HG02938 (cell line): ENCODE results near the gene SLC43A1.
"Not testable (repeated sequence)": the region's sequence is repeated elsewhere in the genome, so short reads cannot be mapped to it uniquely, and the experiment has no call there.

ENCODE experiments used
- ATAC-seq: cut with Tn5 transposase; IDR thresholded peaks from one replicate; pipeline ENCODE4 v1.9.1; 2021; ENCODE audit warnings: mild to moderate bottlenecking, moderate library complexity; ENCODE audit not compliant: unreplicated experiment

Gene SLC43A1

GRCh38 chr11:57462597-57462996 lies 52.9 kb downstream of the SLC43A1 start:
- ATAC-seq = no peak

GRCh38 chr11:57461841-57462489 lies 53.5 kb downstream of the SLC43A1 start:
- ATAC-seq = no peak

- ATAC-seq = no peak
Observed at GRCh38 chr11:57460758-57461749, 54.4 kb downstream of the SLC43A1 start.

GRCh38 chr11:57460022-57460757 lies 55.3 kb downstream of the SLC43A1 start, which contains the start of gene RTN4RL2:
Gene RTN4RL2, plus strand, starts transcription at chr11:57460528. Its CDS starts 338 bp downstream, at chr11:57460866.
- no peak for ATAC-seq

- no peak for ATAC-seq
Observed at GRCh38 chr11:57459164-57460021, 56.1 kb downstream of the SLC43A1 start.

GRCh38 chr11:57458410-57459163 lies 56.9 kb downstream of the SLC43A1 start:
- no peak for ATAC-seq

- ATAC-seq = no peak
Observed at GRCh38 chr11:57458060-57458409, 57.5 kb downstream of the SLC43A1 start.

- peak; percentile 23 for ATAC-seq
Observed at GRCh38 chr11:57457643-57458023, 57.9 kb downstream of the SLC43A1 start.

- ATAC-seq = peak; percentile 62
Observed at GRCh38 chr11:57456960-57457642, 58.4 kb downstream of the SLC43A1 start.

- no peak for ATAC-seq
Observed at GRCh38 chr11:57453543-57454177, 61.8 kb downstream of the SLC43A1 start.

GRCh38 chr11:57446055-57446454 lies 69.4 kb downstream of the SLC43A1 start:
- ATAC-seq = no peak

- not testable (repeated sequence) for ATAC-seq
Observed at GRCh38 chr11:57445122-57445394, 70.4 kb downstream of the SLC43A1 start.

- no peak for ATAC-seq
Observed at GRCh38 chr11:57444362-57445121, 71.0 kb downstream of the SLC43A1 start.

- ATAC-seq = no peak
Observed at GRCh38 chr11:57440744-57441414, 74.6 kb downstream of the SLC43A1 start.

- ATAC-seq = no peak
Observed at GRCh38 chr11:57439786-57440185, 75.7 kb downstream of the SLC43A1 start.

- ATAC-seq = no peak
Observed at GRCh38 chr11:57438345-57439285, 76.9 kb downstream of the SLC43A1 start.
